T-helper 17 cell (primary cell): ENCODE measurements around the gene S1PR2. TPM values are rescaled to one million over a fixed set of nuclear protein-coding genes. Genes with fewer than 3 reads are reported as not detected.
"Not testable (repeated sequence)": the region's sequence is repeated elsewhere in the genome, so short reads cannot be mapped to it uniquely, and the experiment has no call there.

Experiments used
- ATAC-seq: fragments of 150-1000 bp; cut with Tn5 transposase; 2 replicates; pipeline ENCODE4 v1.10.0; 2021; ENCODE audit warnings: mild to moderate bottlenecking, moderate library complexity
- DNase-seq, 3 donors: peaks; one replicate each; pipeline versions ENCODE4 v3.0.0 to v3.0.0-alpha.2; 2020 to 2021
- H3K9me3 ChIP-seq: one replicate; pipeline ENCODE4 v1.7.0; 2013; ENCODE audit warnings: low read length, mild to moderate bottlenecking; ENCODE audit not compliant: control insufficient read depth, poor library complexity, severe bottlenecking
- H3K27ac Mint-ChIP-seq: one replicate; pipeline ENCODE4 v1.8.0; 2022; ENCODE audit warnings: mild to moderate bottlenecking, moderate library complexity, mixed read lengths
- H3K27me3 Mint-ChIP-seq: one replicate; pipeline ENCODE4 v1.8.0; 2022; ENCODE audit warnings: mixed read lengths
- H3K36me3 Mint-ChIP-seq: one replicate; pipeline ENCODE4 v1.8.0; 2022; ENCODE audit warnings: low read depth, mixed read lengths
- H3K4me1 Mint-ChIP-seq: one replicate; pipeline ENCODE4 v1.8.0; 2022; ENCODE audit warnings: mild to moderate bottlenecking, mixed read lengths
- H3K4me3 Mint-ChIP-seq: one replicate; pipeline ENCODE4 v1.8.0; 2022; ENCODE audit warnings: mild to moderate bottlenecking, moderate library complexity, mixed read lengths
- total RNA-seq, 4 donors: library from RNA in 2 of 4; stranded (reverse) in 2 of 4; gene quantifications; one replicate each; pipeline ENCODE4 v1.2.3 and lab custom pipeline; 2022 to 2026

Gene S1PR2
- total RNA-seq, 2 donors from 2014 or later, result 14.2 to 18.1 TPM

- no peaks in the 10 kb centered on the region for H3K9me3 ChIP-seq
- ATAC-seq, result no peak
- no peak for DNase-seq
- Mint-ChIP-seq H3K36me3 (no peaks in the 10 kb centered on the region), H3K4me3 (no peak overlapping the region), H3K27me3 (no peaks in the 10 kb centered on the region), H3K27ac (no peak overlapping the region), H3K4me1 (peaks cover 3% of the 10 kb centered on the region)
These were observed 12.5 kb upstream of the S1PR2 start for GRCh38 chr19:10243606-10244005.

DNA sequence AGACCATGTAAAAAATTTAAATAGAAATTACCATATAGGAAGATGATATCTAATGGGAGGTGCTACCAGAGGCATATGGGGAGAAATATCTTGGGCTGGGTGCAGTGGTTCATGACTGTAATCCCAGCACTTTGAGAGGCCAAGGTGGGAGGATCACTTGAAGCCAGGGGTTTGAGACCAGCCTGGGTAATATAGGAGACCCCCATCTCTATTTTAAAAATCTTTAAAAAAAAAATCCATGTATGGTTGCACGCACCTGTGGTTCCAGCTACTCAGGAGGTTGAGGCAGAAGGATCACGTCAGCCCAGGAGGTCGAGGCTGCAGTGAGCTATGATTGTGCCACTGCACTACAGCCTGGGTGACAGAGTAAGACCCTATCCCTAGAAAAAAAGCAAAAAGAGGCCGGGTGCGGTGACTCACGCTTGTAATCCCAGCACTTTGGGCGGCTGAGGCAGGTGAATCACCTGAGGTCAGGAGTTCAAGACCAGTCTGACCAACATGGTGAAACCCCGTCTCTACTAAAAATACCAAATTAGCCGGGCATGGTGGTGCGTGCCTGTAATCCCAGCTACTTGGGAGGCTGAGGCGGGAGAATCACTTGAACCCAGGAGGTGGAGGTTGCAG is 10.8 kb upstream of the S1PR2 start:
- DNase-seq, H3K9me3 ChIP-seq, ATAC-seq, H3K27me3 Mint-ChIP-seq, H3K36me3 Mint-ChIP-seq, H3K4me1 Mint-ChIP-seq, H3K27ac Mint-ChIP-seq, H3K4me3 Mint-ChIP-seq: not testable (repeated sequence)

GRCh38 chr19:10238172-10238783 is 7.1 kb upstream of the S1PR2 start:
- H3K9me3 ChIP-seq, result no peaks in the 10 kb centered on the region
- ATAC-seq, result no peak
- no peaks in the 10 kb centered on the region for H3K27me3 Mint-ChIP-seq
- peak overlapping the region; percentile 49 for H3K4me3 Mint-ChIP-seq
- H3K4me1 Mint-ChIP-seq, result peaks cover 18% of the 10 kb centered on the region
- DNase-seq, result no peak
- no peaks in the 10 kb centered on the region for H3K36me3 Mint-ChIP-seq
- peak overlapping the region; percentile 72 for H3K27ac Mint-ChIP-seq

DNA sequence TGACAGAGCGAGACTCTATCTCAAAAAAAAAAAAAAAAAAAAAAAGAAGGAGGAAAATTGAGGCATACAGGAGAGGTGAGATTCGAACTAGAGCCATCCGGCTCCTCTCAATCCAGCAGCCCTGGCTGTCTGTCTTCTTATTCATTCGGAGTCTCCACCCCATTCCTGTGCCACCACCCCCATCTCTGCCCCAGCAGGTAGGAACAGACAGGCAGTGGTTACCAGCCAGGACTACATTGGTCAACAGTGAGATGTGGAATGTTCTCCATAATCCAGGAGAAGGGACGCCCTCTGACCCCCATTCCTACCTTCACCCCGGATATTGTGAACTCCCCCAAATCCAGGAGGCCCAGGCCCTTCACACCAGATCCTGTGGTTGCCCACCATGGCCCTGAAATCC is 6.6 kb upstream of the S1PR2 start:
- no peaks in the 10 kb centered on the region for H3K9me3 ChIP-seq
- Mint-ChIP-seq H3K27me3 (no peaks in the 10 kb centered on the region), H3K4me1 (peaks cover 18% of the 10 kb centered on the region), H3K4me3 (no peak overlapping the region), H3K36me3 (no peaks in the 10 kb centered on the region), H3K27ac (peak overlapping the region; percentile 72)
- ATAC-seq (no peak), DNase-seq (no peak)

- Mint-ChIP-seq H3K4me3 (peak overlapping the region; percentile 97), H3K27ac (peak overlapping the region; percentile 100)
- not testable (repeated sequence) for H3K27me3 Mint-ChIP-seq
These were observed 4.3 kb upstream of the S1PR2 start for GRCh38 chr19:10235409-10235808.

DNA sequence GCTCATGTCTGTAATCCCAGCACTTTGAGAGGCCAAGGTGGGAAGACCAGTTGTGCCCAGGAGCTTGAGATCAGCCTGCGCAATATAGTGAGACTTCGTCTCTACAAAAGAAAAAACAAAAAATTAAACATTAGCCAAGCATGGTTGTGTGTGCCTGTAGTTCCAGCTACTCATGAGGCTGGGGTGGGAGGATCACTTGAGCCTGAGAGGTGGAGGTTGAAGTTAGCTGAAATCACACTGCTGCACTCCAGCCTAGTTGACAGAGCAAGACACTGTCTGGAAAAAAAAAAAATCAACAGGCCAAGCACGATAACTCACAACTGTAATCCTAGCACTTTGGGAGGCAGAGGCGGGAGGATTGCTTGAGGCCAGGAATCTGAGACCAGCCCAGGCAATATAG is 3.9 kb upstream of the S1PR2 start:
- H3K36me3 Mint-ChIP-seq, result no peaks in the 10 kb centered on the region
- no peaks in the 10 kb centered on the region for H3K27me3 Mint-ChIP-seq
- no peaks in the 10 kb centered on the region for H3K9me3 ChIP-seq
- H3K4me3 Mint-ChIP-seq, result peak overlapping the region; percentile 97
- DNase-seq (no peak), ATAC-seq (no peak)
- H3K27ac Mint-ChIP-seq, result peak overlapping the region; percentile 100
- peaks cover 25% of the 10 kb centered on the region for H3K4me1 Mint-ChIP-seq

More at GRCh38 chr19:10235409-10235808, 4.3 kb upstream of the S1PR2 start:
- peaks cover 25% of the 10 kb centered on the region for H3K4me1 Mint-ChIP-seq
- not testable (repeated sequence) for H3K9me3 ChIP-seq, ATAC-seq, DNase-seq, H3K36me3 Mint-ChIP-seq

- Mint-ChIP-seq H3K36me3 (no peaks in the 10 kb centered on the region), H3K27me3 (no peaks in the 10 kb centered on the region), H3K4me1 (peaks cover 31% of the 10 kb centered on the region), H3K27ac (peak overlapping the region; percentile 93), H3K4me3 (no peak overlapping the region)
- no peaks in the 10 kb centered on the region for H3K9me3 ChIP-seq
- ATAC-seq, result no peak
- no peak for DNase-seq
These were observed 2.8 kb upstream of the S1PR2 start for GRCh38 chr19:10233946-10234345.

GRCh38 chr19:10231612-10232228 is 589 bp upstream of the S1PR2 start:
- ATAC-seq, result no peak
- Mint-ChIP-seq H3K36me3 (no peaks in the 10 kb centered on the region), H3K27ac (peak overlapping the region; percentile 93), H3K27me3 (no peaks in the 10 kb centered on the region), H3K4me3 (peak overlapping the region; percentile 93), H3K4me1 (peaks cover 32% of the 10 kb centered on the region)
- no peak for DNase-seq
- H3K9me3 ChIP-seq, result no peaks in the 10 kb centered on the region

GRCh38 chr19:10230173-10230860 is 814 bp downstream of the S1PR2 start:
- ATAC-seq (peak; percentile 82), DNase-seq (peak; percentile 63 to 74 (median 64))
- H3K9me3 ChIP-seq, result no peaks in the 10 kb centered on the region
- Mint-ChIP-seq H3K4me1 (peaks cover 24% of the 10 kb centered on the region), H3K4me3 (peak overlapping the region; percentile 93), H3K36me3 (no peaks in the 10 kb centered on the region), H3K27ac (peak overlapping the region; percentile 93), H3K27me3 (no peaks in the 10 kb centered on the region)

- peak overlapping the region; percentile 93 for H3K27ac Mint-ChIP-seq
- H3K4me1 Mint-ChIP-seq, result peaks cover 25% of the 10 kb centered on the region
These were observed 2.2 kb downstream of the S1PR2 start for GRCh38 chr19:10228920-10229319.

DNA sequence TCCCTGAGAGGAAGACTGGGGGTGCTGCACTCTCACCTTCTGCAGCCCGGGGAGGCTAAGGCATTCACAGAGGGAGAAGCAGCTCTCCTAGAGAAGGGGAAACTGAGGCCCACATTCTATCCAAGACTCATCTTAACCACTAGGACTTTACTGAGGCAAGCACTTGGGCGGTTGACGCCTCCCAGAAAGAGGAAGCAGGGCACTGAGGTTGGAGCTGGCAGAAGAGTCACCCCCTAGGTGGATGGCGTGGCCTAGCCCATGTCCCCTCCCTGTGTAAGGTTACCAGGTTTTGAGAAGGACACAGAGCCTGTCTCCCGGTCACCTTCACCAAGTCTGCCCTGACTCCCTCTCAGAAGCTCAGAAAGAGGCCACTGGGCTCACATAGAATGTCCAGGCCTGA is 2.7 kb downstream of the S1PR2 start:
- Mint-ChIP-seq H3K4me3 (no peak overlapping the region), H3K27ac (peak overlapping the region; percentile 93), H3K4me1 (peaks cover 25% of the 10 kb centered on the region), H3K36me3 (peaks cover 3% of the 10 kb centered on the region), H3K27me3 (no peaks in the 10 kb centered on the region)
- ATAC-seq, result no peak
- no peaks in the 10 kb centered on the region for H3K9me3 ChIP-seq
- no peak for DNase-seq

More at GRCh38 chr19:10228920-10229319, 2.2 kb downstream of the S1PR2 start:
- ATAC-seq (no peak), DNase-seq (peak in 2 of 3 donors; percentile 20 to 25)
- no peaks in the 10 kb centered on the region for H3K9me3 ChIP-seq
- H3K4me3 Mint-ChIP-seq, result peak overlapping the region; percentile 93
- peaks cover 3% of the 10 kb centered on the region for H3K36me3 Mint-ChIP-seq
- H3K27me3 Mint-ChIP-seq, result no peaks in the 10 kb centered on the region

DNA sequence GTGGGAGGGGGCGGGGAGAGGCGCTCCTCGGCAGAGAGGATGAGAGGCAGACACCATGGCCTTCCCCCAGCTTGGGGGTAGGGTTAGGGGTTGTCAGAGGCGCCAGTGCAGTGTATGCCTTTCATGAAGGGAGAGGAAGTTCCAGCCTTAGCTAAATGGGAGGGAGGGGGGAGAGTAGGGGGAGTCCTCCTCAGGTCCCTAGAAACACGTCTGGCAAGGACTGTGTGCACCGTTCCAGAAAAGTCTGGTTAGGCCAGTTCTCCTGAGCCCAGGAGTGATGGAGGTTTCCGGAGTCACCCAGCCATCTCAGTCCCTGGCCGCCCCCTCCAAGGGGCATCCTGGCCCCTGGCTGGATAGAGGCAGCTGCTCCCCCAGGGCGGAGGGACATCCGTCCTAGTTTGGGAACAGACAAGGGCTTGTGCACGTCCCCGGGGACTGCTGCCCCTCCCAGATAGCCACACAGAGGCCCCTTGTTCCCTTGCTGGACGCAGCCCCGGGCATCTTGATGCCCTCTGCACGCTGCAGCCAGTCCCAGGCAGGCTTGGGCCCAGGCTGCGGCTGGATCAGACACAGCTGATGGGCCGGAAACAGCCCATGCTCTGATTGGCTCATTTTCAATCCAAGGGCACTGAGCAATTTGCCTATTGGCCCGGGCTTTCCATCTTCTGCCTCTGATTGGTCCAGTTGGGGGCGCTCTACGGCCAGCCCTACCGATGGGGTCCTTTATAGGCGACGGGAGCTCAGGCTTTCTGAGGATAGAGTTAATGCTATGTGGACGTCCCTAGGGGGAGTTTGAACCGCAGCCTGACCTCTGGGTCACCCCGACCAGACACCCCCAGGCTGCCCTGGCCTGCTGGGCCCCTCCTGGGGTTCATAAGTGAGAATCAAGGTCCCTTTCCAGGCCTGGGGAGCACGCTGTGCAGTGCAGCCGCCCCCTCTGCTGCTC is 3.8 kb downstream of the S1PR2 start:
- no peak overlapping the region for H3K4me3 Mint-ChIP-seq
- peaks cover 27% of the 10 kb centered on the region for H3K4me1 Mint-ChIP-seq
- H3K27ac Mint-ChIP-seq, result no peak overlapping the region
- DNase-seq (no peak), ATAC-seq (no peak)
- H3K9me3 ChIP-seq, result no peaks in the 10 kb centered on the region
- H3K27me3 Mint-ChIP-seq, result no peaks in the 10 kb centered on the region
- peaks cover 5% of the 10 kb centered on the region for H3K36me3 Mint-ChIP-seq
